ENCODE results near the gene COL6A1.

Gene COL6A1

DNA sequence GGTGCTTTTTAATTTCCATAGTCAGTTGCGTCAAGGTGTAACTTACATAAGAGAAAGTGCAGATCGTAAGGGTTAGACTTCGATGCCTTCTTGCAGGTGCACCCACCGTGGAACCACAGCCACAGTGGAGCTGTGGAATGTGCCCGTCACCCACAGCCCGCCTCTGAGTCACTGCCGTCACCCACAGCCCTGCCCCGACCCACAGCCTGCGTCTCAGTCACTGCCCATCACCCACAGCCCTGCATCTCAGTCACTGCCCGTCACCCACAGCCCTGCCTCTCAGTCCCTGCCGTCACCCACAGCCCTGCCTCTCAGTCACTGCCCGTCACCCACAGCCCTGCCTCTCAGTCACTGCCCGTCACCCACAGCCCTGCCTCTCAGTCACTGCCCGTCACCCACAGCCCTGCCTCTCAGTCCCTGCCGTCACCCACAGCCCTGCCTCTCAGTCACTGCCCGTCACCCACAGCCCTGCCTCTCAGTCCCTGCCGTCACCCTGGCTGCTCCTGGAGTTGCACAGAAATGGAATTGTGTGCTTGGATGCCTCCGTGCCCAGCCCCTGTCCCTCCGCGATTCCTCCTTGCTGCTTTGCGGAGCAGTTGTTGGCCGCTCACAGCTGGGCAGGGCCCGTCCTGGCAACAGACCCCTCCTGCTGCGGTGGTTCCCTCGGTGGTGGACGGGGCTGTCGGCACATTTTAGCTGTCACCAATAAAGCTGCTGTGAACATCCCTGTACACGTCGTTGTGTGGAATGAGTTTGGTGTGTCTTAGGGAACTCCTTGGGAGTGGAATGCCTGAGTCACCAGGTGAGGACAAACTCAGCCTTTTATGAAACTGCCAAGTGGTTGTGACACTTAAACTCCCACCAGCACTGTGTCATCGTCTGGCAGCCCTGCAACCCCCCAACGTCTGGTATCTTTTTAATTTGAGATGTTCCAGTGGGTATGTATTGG, 71.4 kb downstream of the COL6A1 start:
- DNase-seq: no peak

DNA sequence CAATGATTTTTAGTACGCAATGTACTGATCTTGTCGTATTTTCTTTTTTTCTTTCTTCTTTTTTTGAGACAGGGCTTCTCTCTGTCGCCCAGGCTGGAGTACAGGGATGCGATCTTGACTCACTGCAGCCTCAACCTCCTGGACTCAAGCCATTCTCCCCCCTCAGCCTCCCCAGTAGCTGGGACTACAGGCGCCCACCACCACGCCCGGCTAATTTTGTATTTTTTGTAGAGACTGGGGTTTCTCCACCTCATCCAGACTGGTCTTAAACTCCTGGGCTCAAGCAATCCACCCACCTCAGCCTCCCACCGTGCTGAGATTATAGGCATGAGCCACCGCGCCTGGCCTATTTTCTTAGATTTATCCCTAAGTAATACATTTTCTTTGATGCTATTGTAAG, 72.5 kb downstream of the COL6A1 start:
- DNase-seq: no peak

DNA sequence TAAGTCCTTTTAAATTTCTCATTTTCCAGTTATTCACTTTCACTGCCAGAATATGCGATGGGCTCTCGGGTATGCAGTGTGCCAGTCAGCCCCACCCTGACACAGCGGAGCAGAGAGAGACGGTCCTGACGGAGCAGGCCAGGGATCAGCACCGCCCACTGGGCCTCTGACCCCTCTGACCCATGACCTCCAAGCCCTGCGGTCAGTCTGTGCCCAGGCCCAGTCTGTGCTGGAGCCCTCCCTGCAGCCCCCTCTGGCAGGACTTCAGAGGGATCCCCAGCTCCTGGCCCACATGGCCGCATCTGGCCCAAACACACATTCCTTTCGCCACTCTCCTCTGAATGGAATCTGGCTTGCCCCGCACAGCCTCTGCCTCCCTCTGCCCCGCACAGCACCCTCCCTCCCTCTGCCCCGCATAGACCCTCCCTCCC, 72.9 kb downstream of the COL6A1 start:
- no peak for DNase-seq

Measured in NCI-H1436 (cell line).